Kidney glomerular epithelial cell (primary cell): ENCODE measurements around the gene CPS1.

Source experiments
- DNase-seq: peaks from one replicate; lab custom pipeline; 2025; lab: John Stamatoyannopoulos, UW

Gene CPS1

DNA sequence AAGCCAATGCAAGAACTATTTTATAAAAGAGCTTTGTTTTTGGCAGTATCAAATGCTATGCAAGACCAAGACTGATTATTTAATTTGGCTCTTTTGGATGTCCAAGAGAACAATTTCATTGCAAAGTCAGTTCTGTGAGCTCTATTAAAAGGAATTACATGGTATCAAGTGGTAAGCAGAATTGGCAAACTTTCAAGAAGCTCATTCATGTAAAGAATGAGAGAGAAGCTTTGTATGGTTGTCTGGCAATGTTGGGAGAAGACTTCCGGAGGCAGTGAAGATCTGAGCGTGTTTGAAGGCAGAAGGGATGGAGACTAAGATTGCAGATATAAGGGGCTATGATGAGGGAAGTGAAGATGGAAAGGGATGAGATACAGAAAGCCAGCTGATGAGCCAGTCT lies 49.6 kb downstream of the CPS1 start:
- no peak for DNase-seq

GRCh38 chr2:210611466-210611865 lies 55.1 kb downstream of the CPS1 start:
- no peak for DNase-seq

GRCh38 chr2:210616074-210616473 lies 59.7 kb downstream of the CPS1 start:
- DNase-seq = no peak

DNA sequence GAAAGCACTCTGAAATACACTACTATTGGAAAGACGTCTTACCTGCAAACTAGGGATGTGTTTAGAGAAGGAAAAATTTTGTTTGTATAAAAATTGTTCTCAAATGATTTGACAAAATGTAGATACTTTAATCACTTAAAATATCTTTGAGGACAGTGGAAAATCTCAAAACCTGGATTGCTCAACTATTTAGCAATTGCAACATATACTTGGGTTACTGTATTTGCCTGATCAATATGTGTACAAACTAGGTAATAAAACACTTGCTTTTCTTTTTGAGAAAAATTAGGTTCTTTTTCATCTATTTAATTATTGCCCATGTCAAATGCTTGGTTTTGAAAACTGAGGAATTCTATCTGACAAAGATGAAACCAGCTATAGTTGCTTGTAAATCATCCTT lies 60.9 kb downstream of the CPS1 start:
- DNase-seq = no peak

GRCh38 chr2:210617732-210618330 lies 61.4 kb downstream of the CPS1 start:
- peak; percentile 57 for DNase-seq

GRCh38 chr2:210620456-210620855 lies 64.1 kb downstream of the CPS1 start:
- no peak for DNase-seq

- DNase-seq = peak; percentile 23
Measured at GRCh38 chr2:210623506-210623905, 67.1 kb downstream of the CPS1 start.

DNA sequence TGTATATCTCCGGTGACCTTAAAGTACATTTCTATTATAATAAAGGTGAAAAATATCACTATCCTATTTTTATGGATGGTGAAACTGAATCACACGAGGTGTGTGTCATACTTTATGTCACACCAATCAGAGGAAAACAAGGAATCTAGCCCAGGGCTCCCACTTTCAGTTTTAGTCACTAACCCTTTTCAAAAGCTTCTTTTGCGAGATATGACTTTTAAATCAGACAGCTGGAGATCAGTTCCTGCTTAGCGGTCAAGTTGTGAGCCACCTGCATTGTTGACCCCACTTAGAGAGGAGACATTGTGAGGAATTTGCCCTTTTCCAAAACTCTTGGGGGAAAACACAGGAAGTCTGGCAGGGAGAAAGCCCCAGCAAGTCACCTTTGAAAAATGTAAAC lies 70.5 kb downstream of the CPS1 start:
- peak; percentile 5 for DNase-seq

DNA sequence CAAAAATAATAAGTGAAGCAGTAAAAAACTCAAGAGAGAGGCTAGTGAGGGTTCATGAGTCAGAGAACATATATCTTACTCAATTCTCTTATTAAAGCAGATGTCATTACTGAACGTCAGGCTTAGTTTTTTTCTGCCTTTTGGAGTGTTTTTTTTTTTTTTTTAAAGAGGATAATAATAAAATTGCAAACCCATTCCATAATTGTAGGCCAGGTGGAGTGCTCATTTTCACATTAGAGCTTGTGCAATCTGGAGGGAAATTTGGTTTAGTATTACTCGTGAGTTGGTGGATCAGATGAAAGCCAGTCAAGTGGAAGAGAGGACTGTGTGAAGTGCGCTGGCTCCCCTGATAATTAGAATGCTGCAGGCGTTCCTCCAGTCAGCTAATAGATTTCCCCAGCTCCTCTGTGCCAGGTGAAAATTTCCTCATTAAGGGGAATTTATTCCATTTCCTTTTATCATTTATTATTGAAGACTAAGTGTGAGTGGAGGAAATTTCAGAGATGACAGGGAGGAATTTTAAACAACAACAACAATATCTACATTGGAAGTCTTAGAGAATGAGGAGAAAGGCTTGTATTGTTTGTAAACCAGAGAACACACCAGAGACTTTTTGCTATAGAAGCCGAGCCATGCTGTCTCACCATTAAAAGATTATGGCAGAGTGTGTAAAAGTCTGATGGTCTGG lies 74.6 kb downstream of the CPS1 start:
- DNase-seq = no peak

DNA sequence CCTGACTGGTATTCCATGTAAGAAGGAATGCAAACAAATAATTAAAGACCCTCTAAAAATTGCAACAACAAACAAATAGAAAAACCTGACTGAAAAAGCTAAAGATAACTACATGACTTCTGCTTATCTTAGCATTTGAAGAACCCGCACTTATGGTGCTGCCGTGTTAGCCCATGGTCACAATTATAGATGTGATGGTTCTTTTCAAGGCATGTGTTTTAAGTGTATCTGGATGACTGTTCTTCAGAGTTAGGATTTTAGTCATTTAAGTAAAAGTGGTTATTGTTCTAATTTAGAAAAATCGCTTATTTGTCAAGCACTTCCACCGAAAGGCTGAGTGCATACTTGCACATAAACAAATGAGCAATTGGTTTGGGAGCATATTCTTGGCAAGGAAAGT lies 77.3 kb downstream of the CPS1 start:
- DNase-seq = no peak

DNA sequence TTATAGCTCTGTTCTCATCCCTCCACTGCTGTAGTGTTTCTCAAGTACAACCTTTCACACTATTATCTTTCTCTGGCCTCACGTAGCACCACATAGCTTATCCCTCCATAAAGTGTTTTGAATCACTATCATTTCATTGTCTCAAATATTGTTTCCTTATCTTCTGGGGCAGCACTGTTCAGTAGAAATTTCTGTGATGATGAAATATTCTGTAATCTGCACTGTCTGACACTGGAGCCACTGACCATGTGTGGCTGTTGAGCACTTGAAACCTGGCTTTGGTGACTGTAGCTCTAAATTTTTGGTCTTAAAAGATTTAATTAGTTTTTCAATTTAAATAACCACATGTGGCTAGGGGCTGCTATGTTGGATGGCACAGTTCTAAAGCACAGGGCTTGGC lies 78.9 kb downstream of the CPS1 start:
- no peak for DNase-seq

- DNase-seq = no peak
Measured at GRCh38 chr2:210642333-210642732, 85.9 kb downstream of the CPS1 start.

DNA sequence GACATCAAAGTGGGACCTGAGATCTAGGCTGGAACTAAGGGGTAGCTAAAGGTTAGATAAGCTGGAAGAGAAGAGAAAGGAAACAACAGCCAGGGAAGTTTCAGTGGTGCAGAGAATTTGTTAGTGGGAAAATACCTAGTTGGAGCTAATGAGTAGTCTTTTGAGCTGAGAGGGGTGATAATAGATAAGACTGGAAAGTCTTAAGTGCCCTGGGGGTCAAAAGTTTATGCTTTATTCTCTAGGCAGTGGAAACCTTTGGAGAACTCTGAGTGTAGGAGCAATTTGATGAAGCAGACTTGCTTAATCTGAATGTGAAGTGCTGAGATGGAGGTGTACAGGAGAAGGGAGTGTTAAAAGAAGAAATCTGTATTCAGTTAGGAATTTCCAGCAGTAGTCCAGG lies 90.8 kb downstream of the CPS1 start:
- no peak for DNase-seq

DNA sequence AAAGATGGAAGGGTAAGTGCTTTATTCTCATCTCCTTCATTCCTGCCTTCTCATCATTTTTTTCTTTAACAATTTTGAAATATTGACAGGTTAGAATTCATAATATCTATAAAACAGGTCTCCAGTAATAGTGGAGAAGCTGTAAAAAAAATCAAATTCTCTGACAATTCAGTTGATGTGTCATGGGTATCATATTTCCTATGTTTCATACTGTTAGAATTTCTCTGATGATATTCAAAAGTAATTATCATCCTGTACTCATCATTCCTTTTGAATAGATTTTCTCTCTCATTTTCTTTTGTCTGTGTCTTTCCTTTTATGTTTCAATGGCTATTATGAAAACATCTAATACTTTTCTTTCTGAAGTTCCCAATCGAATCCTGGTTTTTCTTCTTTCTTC lies 97.7 kb downstream of the CPS1 start:
- DNase-seq = no peak

DNA sequence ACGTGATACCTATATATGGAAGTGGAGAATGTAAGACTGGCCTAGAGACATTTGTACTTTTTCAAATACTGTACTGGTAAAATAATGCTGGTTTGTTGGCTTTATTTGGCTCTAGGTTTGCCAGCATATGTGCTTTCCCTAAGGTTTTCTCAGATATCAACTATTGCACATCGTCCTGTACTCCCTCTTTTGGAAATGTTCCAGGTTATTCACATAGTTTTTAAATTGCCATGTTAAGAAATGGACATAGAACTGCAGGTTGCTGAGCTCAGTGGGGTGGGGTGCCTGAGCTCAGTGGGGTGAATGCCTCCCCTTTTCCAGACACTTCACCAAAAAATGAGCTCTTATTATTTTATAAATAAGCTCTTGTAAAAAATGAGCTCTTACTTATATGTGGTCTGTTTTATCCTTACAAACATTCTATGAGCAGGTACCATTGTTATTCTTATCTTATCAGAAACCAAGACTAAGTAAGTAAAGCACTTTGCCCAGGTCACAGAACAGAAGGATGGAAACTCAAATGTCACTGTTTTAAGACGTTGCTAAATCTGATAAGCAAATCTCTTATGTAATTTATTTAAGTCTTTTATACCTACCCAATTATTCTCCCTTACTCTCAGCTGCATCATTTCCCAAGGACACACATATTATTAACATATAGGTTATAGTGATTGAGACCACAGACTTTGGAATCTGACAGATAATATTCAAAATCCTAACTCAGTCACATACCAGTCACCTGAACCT lies 99.0 kb downstream of the CPS1 start:
- DNase-seq = no peak

DNA sequence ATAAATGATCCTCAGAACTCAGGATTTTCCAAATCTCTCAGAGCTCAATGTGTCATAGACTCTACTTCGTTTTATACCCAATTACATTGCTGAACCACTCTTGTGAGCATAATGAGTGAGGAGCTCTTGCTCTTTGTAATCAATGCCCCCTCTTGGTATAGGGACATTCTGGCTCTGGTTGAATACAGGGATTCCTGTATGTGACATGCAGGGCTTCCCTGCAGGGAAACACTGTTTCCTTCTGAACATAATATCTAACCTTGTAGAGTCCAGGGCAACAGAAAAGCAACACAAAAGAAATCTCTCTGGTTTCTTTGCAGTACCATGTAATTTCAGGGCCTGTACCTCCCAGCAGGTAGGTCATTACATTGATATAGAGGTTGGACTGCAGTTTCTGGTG lies 101.5 kb downstream of the CPS1 start:
- no peak for DNase-seq

DNA sequence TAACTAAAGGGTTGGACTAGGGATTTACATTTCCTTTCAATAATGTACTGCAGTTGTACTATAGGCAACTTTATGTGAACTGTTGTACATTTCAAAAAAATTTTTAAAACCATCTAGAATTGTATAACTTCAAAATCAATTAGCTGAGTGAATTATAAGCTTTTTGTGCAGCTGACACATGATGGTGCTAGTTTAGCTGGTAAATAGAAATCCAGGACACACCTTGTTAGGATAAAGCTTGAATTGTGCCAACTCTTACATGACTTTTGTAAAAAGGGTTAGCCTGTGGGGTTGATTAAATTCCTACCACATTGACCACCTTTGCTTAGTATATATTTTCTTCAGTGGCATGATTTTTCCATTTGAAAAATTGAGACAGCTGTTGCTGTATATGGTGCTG lies 104.4 kb downstream of the CPS1 start:
- no peak for DNase-seq

- no peak for DNase-seq
Measured at GRCh38 chr2:210662560-210662959, 106.2 kb downstream of the CPS1 start.

DNA sequence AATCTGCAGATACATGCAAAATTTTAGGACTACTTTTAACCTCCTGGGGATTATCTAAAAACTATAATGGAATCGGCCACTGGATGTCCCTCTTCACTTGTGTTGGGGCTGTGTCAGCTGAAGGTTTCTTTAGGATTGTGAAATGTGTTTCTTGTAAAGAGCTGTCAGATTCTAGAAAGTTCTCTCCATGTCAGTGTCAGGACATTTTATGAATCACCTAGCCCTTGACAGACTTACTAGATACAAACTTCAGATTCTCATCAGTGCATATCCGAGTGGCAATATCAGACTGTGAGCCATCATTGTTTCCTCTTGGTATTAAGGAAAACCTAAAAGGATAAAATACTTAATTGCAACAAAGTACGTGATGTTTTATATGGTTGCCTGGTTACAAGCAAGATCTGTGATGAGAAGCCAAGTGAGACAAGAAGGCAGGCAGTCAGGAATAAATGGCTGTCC lies 107.3 kb downstream of the CPS1 start:
- peak; percentile 42 for DNase-seq

- no peak for DNase-seq
Measured at GRCh38 chr2:210667711-210668110, 111.3 kb downstream of the CPS1 start.

DNA sequence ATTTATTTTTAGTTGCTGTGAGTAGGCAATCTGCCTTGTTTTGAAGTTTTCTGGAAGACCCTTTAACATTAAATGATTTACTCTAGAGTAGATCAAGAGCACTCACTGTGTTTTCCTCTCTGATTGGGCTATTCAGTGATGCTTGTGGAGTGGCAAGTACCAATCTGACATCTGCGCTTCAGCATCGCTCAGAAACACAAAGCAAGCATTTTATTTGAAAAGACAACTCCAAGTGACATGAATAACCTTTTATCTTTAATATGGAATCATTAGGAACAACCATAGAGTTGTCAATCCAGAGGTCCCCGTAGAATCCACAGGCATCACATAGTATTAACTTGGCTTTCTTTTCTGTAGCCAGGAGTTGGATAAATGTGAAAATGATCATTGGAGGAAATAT lies 114.7 kb downstream of the CPS1 start:
- no peak for DNase-seq

DNA sequence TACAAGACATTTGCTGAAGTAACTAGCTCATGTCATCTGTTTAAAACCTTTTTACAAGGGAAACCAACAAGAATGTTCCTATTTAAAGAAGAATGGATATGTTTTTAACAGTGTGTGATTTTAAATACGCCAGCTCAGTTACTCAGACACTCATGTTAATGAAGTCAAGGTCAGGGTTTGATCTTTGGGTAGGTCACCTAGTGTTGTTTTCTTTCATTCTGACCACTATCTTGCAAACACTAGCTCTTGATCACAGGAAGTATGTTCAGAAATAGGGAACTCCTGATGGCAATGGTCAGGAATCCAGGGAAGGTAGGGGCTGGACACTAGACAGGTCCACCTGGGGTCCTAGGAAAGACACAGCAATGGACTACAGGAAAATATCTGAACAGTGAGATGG lies 116.7 kb downstream of the CPS1 start:
- DNase-seq = no peak

DNA sequence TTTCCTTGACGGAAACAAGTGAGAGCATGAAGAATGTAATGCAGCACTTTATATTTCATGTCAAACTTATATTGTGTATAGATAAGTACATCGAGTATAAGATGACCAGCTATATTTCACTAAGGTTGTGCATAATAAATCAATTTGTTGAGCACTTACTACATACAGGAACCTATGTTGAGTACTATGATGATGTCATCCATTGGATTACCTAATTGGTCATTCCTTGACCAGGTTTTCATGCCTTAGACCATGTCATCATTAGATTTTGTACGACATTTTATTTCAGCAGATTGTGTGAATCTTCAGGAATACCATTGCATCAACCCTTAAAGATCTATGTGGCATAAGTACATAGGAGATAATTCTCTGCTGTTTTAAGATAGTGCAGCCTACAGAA lies 119.7 kb downstream of the CPS1 start:
- DNase-seq = no peak
